DMS114 treated with DMSO at 0.1 percent for 48 hours (cell line): ENCODE results near the gene TTYH1.
A peak's percentile ranks its signal among the peaks of the same experiment; 100 is the strongest.
"Not testable (repeated sequence)": the region's sequence is repeated elsewhere in the genome, so short reads cannot be mapped to it uniquely, and the experiment has no call there.

Experiments
- DNase-seq: peaks from one replicate; lab custom pipeline; 2025; ENCODE audit not compliant: unreplicated experiment; lab: John Stamatoyannopoulos, UW

TTYH1 gene

DNA sequence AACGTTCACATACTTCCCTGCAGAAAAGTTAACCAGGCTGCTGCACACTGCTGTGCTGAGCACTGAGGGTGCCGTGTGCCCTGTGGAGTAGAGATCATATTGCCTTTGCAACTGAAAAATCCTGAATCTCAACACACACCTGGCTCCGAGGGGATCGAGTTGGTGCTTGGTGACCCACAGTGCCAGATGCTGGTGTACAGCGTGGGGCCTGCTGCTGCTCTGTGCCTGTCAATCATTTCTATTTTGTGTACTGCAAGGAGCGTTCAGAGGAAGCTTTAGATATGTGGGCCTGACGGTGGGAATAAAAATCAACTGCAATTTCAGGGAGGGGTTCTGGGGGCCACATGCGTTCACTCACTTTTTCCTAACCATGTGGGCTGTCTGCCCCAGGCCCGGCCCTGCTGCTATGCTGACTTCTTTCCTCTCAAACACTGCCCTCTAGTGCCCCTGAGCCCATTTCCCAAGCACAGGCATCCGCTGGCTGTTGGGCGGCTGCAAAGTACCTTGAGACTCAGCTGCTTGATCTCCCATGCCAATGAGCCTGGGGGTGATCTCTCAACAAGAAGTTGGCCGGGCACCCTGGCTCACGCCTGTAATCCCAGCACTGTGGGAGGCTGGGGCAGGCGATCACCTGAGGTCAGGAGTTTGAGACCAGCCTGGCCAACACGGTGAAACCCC lies 24.0 kb downstream of the TTYH1 start:
- DNase-seq, result peak; percentile 49

DNA sequence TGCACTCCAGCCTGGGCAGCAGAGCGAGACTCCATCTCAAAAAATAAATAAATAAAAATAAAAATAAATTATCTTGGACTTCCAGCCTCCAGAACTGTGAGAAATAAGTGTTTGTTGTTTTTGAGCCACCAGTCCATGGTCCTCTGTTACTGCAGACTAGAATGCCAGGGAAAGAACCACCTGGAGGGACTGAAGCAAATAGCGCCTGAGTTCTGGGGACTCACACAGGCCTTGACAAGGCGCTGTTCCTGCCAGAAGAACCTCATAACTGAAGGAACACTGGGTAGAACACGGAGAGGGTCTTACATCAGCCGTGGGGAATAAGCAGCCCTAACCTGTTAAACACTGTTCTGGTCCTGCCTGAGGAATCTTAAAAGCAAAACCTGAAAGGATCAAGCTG lies 25.4 kb downstream of the TTYH1 start:
- DNase-seq, result no peak

GRCh38 chr19:54444737-54445136 lies 29.5 kb downstream of the TTYH1 start:
- DNase-seq, result no peak

DNA sequence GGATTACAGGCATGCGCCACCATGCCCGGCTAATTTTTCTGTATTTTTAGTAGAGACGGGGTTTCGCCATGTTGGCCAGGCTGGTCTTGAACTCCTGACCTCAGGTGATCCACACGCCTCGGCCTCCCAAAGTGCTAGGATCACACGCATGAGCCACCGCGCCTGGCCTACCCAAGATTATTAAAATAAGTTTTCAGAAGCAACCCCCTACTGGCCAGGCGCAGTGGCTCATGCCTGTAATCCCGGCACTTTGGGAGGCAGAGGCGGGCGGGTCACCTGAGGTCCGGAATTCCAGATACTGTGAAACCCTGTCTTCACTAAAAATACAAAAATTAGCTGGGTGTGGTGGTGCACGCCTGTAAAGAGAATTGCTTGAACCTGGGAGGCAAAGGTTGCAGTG lies 31.1 kb downstream of the TTYH1 start:
- not testable (repeated sequence) for DNase-seq

- DNase-seq, result peak; percentile 62
Measured at GRCh38 chr19:54448040-54448773, 32.9 kb downstream of the TTYH1 start.

- DNase-seq, result peak; percentile 94
Measured at GRCh38 chr19:54448774-54449700, 33.8 kb downstream of the TTYH1 start, which contains the start of gene LENG8. TSS of gene LENG8 (plus strand) at chr19:54449199. CDS start at chr19:54451345, 2,146 bp downstream.

GRCh38 chr19:54449701-54450069 lies 34.4 kb downstream of the TTYH1 start:
- DNase-seq, result no peak

DNA sequence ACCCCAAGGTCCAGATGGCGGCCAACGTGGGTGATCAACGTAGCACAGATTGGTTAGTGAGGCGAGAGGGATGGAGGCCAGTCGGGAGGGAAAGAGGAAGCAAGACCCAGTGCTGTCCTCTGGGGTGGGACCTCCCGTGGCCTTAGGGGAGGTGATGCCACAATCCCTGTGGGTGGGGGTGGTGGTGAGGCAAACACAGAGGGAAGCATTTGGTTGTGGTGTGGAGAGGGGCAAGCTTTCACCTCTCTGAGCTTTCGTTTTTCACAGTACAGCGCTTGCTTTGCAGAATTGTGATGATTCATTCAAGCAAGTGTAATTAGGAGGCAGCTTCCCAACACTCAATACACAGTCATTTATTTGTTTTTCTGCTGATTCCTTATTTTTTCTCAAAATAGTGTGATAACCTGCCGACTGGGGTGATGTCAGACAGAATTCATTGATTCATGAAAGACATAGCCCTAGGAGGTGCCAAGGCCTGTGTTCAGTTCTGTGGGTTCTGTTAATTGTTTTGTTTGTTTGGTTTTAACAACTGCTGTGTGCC lies 36.1 kb downstream of the TTYH1 start:
- DNase-seq, result no peak

DNA sequence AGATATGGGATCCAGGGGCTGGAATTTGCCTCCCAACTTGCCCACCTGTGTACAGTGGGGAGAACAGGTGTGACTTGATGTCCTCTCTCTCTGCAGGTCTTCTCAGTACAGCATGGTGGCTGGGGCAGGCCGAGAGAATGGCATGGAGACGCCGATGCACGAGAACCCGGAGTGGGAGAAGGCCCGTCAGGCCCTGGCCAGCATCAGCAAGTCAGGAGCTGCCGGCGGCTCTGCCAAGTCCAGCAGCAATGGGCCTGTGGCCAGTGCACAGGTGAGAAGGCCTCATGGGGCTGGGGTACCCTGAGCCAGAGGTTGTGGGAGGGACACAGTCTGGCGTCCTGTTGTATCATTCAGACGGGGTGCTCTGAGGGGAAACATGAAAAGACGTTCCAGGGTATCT lies 36.7 kb downstream of the TTYH1 start:
- DNase-seq, result no peak

GRCh38 chr19:54452626-54453025 lies 37.4 kb downstream of the TTYH1 start:
- no peak for DNase-seq

DNA sequence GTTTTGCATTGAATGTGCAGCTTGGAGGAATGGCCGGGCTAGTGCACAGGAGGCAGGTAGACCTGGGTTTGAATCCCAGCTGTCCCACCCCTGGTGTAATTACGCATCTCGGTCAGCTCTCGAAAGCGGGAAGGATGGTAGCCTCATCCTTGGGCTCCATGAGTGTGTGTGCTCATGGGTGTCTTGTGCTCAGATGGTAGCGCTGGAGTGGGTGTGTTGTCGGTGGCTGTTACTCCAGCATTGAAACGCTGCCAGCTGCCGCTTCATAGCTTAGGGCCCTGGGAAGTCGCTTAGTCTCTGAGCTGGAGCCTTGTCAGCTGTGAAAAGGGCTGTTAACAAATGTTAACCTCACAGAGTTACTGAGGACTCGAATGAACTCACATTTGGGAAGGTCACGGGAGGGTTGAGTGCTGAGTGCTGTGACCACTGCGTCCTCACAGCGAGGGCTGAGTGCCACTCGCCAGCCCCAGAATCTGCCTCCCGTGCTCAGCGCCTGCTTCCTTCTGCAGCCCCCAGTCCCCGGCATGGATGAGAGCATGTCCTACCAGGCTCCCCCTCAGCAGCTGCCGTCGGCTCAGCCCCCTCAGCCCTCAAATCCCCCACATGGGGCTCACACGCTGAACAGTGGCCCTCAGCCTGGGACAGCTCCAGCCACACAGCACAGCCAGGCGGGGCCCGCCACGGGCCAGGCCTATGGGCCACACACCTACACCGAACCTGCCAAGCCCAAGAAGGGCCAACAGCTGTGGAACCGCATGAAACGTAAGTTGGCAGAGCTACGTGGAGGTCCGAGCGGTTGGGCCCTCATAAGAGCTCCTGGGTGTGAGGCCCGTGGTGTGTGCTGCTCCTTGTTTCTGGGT lies 38.9 kb downstream of the TTYH1 start:
- DNase-seq, result no peak

GRCh38 chr19:54454781-54455675 lies 39.8 kb downstream of the TTYH1 start:
- no peak for DNase-seq

DNA sequence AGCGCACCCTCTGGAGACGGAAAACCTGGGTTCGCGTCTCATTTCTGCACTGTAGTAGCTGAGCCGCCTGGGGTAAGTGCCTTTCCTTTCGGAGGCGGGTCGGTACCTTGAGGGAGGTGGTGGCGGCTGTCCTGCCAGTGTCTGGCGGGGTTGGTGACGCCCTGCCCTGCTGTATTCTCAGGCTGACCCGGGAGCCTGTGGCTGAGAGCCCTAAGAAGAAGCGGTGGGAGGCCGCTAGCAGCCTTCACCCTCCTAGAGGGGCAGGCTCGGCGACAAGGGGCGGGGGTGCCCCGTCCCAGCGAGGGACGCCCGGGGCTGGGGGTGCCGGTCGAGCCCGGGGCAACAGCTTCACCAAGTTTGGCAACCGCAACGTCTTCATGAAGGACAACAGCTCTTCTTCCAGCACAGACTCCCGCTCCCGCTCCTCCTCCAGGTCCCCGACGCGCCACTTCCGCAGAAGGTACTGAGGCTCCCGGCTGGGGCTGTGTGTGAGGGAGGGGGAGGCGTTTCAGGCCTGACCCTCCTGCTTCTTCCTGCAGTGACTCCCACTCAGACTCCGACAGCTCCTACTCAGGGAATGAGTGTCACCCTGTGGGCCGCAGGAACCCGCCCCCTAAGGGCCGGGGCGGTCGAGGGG lies 40.6 kb downstream of the TTYH1 start:
- no peak for DNase-seq

- no peak for DNase-seq
Measured at GRCh38 chr19:54456423-54457373, 41.4 kb downstream of the TTYH1 start.

- no peak for DNase-seq
Measured at GRCh38 chr19:54457773-54458647, 42.7 kb downstream of the TTYH1 start.

- no peak for DNase-seq
Measured at GRCh38 chr19:54458648-54459281, 43.5 kb downstream of the TTYH1 start.
